Measurements from ENCODE around the gene PBX4.

- TF ChIP-seq, protein P1, sequence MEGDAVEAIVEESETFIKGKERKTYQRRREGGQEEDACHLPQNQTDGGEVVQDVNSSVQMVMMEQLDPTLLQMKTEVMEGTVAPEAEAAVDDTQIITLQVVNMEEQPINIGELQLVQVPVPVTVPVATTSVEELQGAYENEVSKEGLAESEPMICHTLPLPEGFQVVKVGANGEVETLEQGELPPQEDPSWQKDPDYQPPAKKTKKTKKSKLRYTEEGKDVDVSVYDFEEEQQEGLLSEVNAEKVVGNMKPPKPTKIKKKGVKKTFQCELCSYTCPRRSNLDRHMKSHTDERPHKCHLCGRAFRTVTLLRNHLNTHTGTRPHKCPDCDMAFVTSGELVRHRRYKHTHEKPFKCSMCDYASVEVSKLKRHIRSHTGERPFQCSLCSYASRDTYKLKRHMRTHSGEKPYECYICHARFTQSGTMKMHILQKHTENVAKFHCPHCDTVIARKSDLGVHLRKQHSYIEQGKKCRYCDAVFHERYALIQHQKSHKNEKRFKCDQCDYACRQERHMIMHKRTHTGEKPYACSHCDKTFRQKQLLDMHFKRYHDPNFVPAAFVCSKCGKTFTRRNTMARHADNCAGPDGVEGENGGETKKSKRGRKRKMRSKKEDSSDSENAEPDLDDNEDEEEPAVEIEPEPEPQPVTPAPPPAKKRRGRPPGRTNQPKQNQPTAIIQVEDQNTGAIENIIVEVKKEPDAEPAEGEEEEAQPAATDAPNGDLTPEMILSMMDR (IDR thresholded peaks at IDR 0.05 in 2 of 3, conservative IDR thresholded peaks at IDR 0.05 in 1 of 3; ENCODE audit: control insufficient read depth in 2 of 3, extremely low read depth in 1 of 3, insufficient read depth in 1 of 3, low read depth in 3 of 3, low read length in 3 of 3): no peak
- TF ChIP-seq RCOR1 (conservative IDR thresholded peaks at IDR 0.05; ENCODE audit: low read depth, low read length) (no peak), EP300 (IDR thresholded peaks at IDR 0.05; ENCODE audit: borderline replicate concordance in 1 of 2, control insufficient read depth in 1 of 2, low read depth in 2 of 2, low read length in 2 of 2) (no peak), IRF5 (IDR thresholded peaks at IDR 0.05; ENCODE audit: borderline replicate concordance) (no peak)
- TF ChIP-seq, protein P2, sequence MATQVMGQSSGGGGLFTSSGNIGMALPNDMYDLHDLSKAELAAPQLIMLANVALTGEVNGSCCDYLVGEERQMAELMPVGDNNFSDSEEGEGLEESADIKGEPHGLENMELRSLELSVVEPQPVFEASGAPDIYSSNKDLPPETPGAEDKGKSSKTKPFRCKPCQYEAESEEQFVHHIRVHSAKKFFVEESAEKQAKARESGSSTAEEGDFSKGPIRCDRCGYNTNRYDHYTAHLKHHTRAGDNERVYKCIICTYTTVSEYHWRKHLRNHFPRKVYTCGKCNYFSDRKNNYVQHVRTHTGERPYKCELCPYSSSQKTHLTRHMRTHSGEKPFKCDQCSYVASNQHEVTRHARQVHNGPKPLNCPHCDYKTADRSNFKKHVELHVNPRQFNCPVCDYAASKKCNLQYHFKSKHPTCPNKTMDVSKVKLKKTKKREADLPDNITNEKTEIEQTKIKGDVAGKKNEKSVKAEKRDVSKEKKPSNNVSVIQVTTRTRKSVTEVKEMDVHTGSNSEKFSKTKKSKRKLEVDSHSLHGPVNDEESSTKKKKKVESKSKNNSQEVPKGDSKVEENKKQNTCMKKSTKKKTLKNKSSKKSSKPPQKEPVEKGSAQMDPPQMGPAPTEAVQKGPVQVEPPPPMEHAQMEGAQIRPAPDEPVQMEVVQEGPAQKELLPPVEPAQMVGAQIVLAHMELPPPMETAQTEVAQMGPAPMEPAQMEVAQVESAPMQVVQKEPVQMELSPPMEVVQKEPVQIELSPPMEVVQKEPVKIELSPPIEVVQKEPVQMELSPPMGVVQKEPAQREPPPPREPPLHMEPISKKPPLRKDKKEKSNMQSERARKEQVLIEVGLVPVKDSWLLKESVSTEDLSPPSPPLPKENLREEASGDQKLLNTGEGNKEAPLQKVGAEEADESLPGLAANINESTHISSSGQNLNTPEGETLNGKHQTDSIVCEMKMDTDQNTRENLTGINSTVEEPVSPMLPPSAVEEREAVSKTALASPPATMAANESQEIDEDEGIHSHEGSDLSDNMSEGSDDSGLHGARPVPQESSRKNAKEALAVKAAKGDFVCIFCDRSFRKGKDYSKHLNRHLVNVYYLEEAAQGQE (IDR thresholded peaks at IDR 0.05; ENCODE audit: low read depth, low read length): no peak
These were observed 38.7 kb downstream of the PBX4 start for GRCh38 chr19:19579533-19580361.
